ENCODE measurements around the gene SPEG.
A peak's percentile ranks its signal among the peaks of the same experiment; 100 is the strongest.

SPEG gene

DNA sequence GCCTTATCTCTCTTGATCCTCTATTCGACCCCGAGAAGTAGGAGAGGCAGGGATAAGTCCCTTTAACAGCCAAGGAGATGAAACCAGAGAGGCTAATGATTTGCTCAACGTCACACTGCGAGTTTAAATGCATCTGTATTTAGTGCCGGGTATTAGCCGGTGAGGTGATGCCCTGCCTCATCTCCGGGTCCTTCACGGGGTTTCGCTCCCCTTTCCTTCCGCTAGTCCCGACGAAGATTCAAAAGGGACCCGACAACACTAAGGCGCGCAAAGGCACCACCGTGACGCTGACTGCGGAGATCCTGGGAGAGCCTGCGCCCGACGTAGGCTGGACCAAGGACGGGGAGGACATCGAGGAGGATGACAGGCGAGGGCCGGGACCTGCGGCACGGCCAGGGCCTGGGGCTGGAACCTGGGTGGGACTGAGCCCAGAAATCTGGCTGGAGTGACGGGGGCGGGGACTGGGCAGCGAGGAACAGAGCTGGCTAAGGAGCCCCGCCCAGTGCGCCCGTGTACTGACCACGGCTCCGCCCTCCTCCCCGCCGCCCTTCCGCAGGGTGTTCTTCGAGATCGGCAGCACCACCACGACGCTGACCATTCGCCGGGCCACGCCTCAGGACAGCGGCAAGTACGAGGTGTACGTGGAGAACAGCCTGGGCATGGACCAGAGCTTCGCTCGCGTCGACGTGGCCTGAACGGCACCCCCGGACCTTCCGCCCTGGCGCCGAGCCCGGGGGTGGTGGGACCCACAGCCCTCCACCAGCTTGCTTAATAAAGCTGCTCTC is 63.0 kb downstream of the SPEG start:
- no peak for TF ChIP-seq CTCF (IDR thresholded peaks at IDR 0.05; ENCODE audit: borderline replicate concordance, control extremely low read depth, extremely low read depth, insufficient read depth, missing control alignments)
- in situ Hi-C loops (cut with MboI; ENCODE audit: low sequenced_read_pairs, unreplicated experiment) = no loop called here
- peak; percentile 85 for DNase-seq (ENCODE audit: low spot score)

- in situ Hi-C loops (cut with MboI; ENCODE audit: low sequenced_read_pairs, unreplicated experiment) = no loop called here
- TF ChIP-seq CTCF (IDR thresholded peaks at IDR 0.05; ENCODE audit: borderline replicate concordance, control extremely low read depth, extremely low read depth, insufficient read depth, missing control alignments) = no peak
- DNase-seq (ENCODE audit: low spot score) = peak; percentile 98
Observed at GRCh38 chr2:219498280-219499057, 63.8 kb downstream of the SPEG start, which contains the start of gene GMPPA. Gene GMPPA, plus strand, starts transcription at chr2:219498891. Its CDS starts 1,085 bp downstream, at chr2:219499976.

- no peak for DNase-seq (ENCODE audit: low spot score)
- no peak for TF ChIP-seq CTCF (IDR thresholded peaks at IDR 0.05; ENCODE audit: borderline replicate concordance, control extremely low read depth, extremely low read depth, insufficient read depth, missing control alignments)
- in situ Hi-C loops (cut with MboI; ENCODE audit: low sequenced_read_pairs, unreplicated experiment) = no loop called here
Observed at GRCh38 chr2:219499058-219499307, 64.3 kb downstream of the SPEG start.

DNA sequence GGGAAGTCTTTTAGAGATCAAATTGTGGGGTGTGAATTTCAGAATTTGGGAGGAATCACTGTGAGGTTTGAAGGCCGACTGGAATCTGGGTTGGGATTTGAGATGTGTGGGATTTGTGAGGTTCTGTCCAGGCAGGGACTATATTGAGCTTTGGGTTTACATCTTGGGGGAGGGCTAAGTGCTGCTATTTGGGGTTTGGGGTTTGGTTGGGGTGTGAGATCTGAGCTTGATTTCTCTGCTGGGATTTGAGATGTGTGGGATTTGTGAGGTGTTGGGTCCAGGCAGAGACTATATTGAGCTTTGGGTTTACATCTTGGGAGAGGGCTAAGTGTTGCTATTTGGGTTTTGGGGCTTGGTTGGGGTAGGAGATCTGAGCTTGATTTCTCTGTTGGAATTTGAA is 64.9 kb downstream of the SPEG start:
- no peak for TF ChIP-seq CTCF (IDR thresholded peaks at IDR 0.05; ENCODE audit: borderline replicate concordance, control extremely low read depth, extremely low read depth, insufficient read depth, missing control alignments)
- no peak for DNase-seq (ENCODE audit: low spot score)
- in situ Hi-C loops (cut with MboI; ENCODE audit: low sequenced_read_pairs, unreplicated experiment) = no loop called here

DNA sequence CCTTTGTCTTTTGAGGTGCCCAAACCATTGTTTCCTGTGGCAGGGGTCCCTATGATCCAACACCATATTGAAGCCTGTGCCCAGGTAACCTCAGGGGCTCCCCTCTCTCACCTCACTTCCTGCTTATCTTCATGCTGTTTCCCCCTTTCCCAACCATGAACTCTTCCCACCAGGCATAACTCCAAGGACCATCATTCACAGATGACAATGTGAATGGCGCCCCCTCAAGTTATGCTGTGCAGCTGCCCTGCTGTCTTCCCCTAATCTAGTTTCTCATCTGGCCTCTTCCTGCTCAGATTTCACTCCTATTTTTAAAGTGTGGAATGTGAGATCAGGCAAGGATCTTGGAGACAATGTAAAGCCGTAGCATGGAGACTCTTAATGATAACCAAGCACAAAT is 65.5 kb downstream of the SPEG start:
- no peak for DNase-seq (ENCODE audit: low spot score)
- in situ Hi-C loops (cut with MboI; ENCODE audit: low sequenced_read_pairs, unreplicated experiment) = no loop called here

DNA sequence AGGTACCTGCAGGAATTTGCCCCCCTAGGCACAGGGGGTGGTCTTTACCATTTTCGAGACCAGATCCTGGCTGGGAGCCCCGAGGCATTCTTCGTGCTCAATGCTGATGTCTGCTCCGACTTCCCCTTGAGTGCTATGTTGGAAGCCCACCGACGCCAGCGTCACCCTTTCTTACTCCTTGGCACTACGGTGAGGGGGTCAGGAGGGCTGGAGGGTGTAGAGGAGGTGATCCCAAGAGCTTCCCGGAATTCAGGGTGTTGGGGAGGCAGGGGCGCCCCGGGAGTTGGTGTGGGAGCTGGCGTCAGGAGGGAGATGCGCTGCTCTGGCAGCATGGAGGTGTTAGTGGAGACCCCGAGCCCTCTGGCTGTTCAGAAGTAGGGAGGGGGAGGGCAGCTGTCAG is 67.2 kb downstream of the SPEG start:
- TF ChIP-seq CTCF (IDR thresholded peaks at IDR 0.05; ENCODE audit: borderline replicate concordance, control extremely low read depth, extremely low read depth, insufficient read depth, missing control alignments) = no peak
- no peak for DNase-seq (ENCODE audit: low spot score)
- in situ Hi-C loops (cut with MboI; ENCODE audit: low sequenced_read_pairs, unreplicated experiment) = no loop called here

More for the DNA sequence above, 65.5 kb downstream of the SPEG start:
- no peak for TF ChIP-seq CTCF (IDR thresholded peaks at IDR 0.05; ENCODE audit: borderline replicate concordance, control extremely low read depth, extremely low read depth, insufficient read depth, missing control alignments)
